ENCODE measurements around the gene UBIAD1.
A peak's percentile ranks its signal among the peaks of the same experiment; 100 is the strongest.

Gene UBIAD1

GRCh38 chr1:11311816-11312755 is 39.1 kb downstream of the UBIAD1 start:
- DNase-seq (ENCODE audit: low spot score), result no peak

- no peak for DNase-seq (ENCODE audit: low spot score)
These were observed 42.0 kb downstream of the UBIAD1 start for GRCh38 chr1:11314959-11315358.

- peak; percentile 34 for DNase-seq (ENCODE audit: low spot score)
These were observed 43.7 kb downstream of the UBIAD1 start for GRCh38 chr1:11316701-11317100.

GRCh38 chr1:11318982-11319381 is 46.0 kb downstream of the UBIAD1 start:
- no peak for DNase-seq (ENCODE audit: low spot score)

GRCh38 chr1:11320153-11320936 is 47.3 kb downstream of the UBIAD1 start:
- DNase-seq (ENCODE audit: low spot score), result no peak

- no peak for DNase-seq (ENCODE audit: low spot score)
These were observed 48.9 kb downstream of the UBIAD1 start for GRCh38 chr1:11321656-11322491.

GRCh38 chr1:11324567-11325165 is 51.7 kb downstream of the UBIAD1 start:
- no peak for DNase-seq (ENCODE audit: low spot score)

- no peak for DNase-seq (ENCODE audit: low spot score)
These were observed 53.1 kb downstream of the UBIAD1 start for GRCh38 chr1:11326070-11326469.

- no peak for DNase-seq (ENCODE audit: low spot score)
These were observed 55.4 kb downstream of the UBIAD1 start for GRCh38 chr1:11328444-11328843.

- no peak for DNase-seq (ENCODE audit: low spot score)
These were observed 57.4 kb downstream of the UBIAD1 start for GRCh38 chr1:11330411-11330810.

GRCh38 chr1:11331036-11331944 is 58.3 kb downstream of the UBIAD1 start:
- no peak for DNase-seq (ENCODE audit: low spot score)

GRCh38 chr1:11331945-11332546 is 59.0 kb downstream of the UBIAD1 start:
- DNase-seq (ENCODE audit: low spot score), result no peak

- DNase-seq (ENCODE audit: low spot score), result no peak
These were observed 60.6 kb downstream of the UBIAD1 start for GRCh38 chr1:11333631-11334030.

- DNase-seq (ENCODE audit: low spot score), result no peak
These were observed 61.3 kb downstream of the UBIAD1 start for GRCh38 chr1:11334261-11334804.

GRCh38 chr1:11334821-11335220 is 61.8 kb downstream of the UBIAD1 start:
- DNase-seq (ENCODE audit: low spot score), result no peak

- no peak for DNase-seq (ENCODE audit: low spot score)
These were observed 62.5 kb downstream of the UBIAD1 start for GRCh38 chr1:11335417-11336056.

GRCh38 chr1:11337580-11338073 is 64.6 kb downstream of the UBIAD1 start:
- no peak for DNase-seq (ENCODE audit: low spot score)
